ENCODE measurements around the gene VSTM4.

The VSTM4 gene

DNA sequence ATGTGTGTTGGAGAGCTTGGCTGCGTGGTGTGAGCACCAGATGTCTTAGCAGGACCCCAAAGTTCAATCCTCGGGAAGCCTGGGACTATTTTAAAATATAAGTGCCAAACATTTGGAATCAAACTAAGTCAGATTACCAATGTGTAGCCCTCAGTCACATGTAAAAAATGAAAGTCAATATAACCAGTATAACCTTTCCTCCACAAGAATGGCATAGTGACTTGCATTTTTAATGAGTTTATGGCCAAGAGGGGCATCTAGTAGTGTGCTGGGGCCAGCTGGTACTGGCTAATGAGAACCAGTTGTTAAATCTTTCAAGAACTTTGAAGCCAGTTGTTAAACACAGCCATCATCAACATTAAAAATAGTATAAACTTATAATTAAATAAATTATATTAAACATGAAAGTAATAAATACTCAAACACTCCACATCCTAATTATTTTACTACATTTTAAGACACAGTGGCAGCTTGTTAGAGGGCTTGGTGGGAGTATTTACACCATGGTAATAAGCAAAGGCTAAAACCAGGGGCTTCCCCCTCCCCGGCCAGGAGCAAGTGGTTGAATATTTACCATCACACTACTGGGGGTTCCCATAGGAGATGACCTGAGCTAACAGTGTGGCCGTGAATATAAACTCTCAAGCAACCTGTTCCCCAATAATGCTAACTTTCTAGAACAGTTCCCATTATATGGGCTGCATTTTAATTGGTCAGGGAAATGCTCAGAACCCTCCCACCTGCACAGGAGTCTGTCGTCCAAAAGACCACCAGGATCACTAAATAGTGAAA lies 26.4 kb upstream of the VSTM4 start:
- no peak for DNase-seq (ENCODE audit: low read depth, low spot score)

- DNase-seq (ENCODE audit: low read depth, low spot score), result no peak
Measured at GRCh38 chr10:49140304-49141177, 25.2 kb upstream of the VSTM4 start.

- peak; percentile 75 for DNase-seq (ENCODE audit: low read depth, low spot score)
Measured at GRCh38 chr10:49139846-49140195, 24.5 kb upstream of the VSTM4 start.

DNA sequence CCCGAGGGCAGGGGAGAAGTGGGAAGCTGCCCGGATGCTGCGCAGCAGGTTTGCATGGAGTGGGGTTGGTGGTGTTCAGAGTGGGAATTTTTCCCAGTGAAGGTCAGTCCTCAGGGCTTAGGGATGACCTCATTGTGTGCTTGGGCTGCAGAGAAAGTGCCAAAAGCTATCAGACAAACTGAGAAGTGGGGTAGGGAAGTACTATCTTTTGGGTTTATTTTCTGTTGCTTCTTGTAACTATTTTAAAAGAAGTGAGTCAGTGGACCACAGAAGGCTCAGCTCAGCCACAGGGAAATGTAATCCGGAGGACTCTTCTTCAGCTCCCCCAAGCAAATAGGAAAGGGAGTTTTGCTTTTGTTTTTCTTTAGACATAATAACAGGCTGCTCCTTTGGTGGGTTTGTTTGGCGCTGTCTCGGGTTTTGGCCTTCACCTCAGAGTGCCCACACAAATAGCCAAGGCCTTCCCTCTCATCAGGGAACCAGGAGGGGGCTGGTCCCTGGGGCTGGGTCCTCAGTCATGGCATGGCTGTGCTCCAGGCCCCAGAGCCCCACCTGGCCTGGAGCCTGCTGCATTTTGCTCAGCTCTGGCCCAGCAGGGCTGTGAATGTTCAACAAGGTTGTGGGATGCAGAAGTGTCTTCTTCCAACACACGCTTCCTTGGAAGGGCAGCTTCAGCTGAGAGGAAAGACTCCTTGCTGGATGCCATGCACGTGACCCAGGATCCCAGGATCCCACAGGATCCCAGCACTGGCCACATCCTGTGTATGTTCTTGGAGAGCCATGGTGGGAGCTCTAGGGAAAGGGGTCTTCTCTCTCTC lies 23.9 kb upstream of the VSTM4 start:
- peak; percentile 38 for DNase-seq (ENCODE audit: low read depth, low spot score)

DNA sequence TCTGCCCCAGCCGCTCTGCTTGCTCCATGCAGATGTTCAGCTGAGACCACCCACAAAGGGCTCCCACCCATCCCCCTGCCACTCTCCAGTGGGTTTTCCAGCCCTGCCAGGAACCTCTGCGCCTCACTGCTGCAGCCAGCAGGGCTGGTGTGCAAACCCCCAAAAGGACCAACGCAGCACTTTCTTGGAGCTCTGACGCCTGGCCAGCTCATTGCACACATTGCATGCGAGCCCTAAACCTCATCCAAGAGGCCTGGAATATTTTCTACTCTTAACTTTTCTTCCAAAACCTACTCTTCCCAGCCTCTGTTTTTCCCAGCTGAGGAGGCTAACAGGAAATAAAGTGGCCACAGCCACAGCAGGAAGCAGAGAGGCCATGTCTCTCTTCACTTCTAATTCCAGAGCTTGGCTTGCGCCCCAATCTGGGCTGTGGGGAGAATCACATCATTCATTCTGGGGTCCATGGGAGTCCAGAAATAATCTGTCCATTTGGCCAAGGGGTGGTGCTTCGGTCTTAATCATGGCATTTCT lies 23.1 kb upstream of the VSTM4 start:
- DNase-seq (ENCODE audit: low read depth, low spot score), result peak; percentile 25

GRCh38 chr10:49136525-49136924 lies 21.2 kb upstream of the VSTM4 start:
- DNase-seq (ENCODE audit: low read depth, low spot score), result no peak

DNA sequence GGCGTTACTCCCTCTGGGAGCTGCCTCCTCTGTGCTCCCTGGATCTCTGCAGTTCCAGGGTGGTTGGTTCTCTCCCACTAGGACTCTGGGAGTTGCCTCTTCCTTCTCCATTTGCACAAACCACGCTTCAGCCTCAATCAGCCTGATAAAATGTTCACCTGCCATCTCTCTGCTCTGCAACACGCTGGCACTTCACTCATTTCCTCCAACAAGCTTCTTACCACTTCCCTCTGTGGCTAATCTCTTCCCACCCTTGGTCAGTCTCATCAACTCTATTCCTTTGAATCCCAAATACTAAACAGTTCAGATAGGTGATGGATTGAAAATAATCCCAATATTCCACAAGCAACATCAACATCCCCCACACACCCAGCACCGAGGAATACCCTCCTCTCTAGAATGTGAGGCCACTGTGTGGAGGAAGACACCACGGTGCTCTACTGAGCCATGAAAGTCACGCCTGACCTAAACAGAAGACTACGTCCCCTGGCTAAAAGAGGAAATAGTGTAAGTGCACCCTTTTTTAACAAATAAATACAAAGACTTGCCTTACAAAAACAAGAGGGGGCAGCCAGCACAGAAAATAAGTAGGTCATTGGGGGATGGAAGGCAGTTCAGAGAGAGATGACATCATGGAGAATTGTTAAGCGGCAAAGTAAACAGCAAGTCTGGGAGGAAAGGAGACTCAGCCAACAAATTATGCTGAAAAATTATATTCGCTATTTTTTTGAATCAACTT lies 20.4 kb upstream of the VSTM4 start:
- DNase-seq (ENCODE audit: low read depth, low spot score), result no peak

GRCh38 chr10:49134327-49134726 lies 19.0 kb upstream of the VSTM4 start:
- no peak for DNase-seq (ENCODE audit: low read depth, low spot score)

DNA sequence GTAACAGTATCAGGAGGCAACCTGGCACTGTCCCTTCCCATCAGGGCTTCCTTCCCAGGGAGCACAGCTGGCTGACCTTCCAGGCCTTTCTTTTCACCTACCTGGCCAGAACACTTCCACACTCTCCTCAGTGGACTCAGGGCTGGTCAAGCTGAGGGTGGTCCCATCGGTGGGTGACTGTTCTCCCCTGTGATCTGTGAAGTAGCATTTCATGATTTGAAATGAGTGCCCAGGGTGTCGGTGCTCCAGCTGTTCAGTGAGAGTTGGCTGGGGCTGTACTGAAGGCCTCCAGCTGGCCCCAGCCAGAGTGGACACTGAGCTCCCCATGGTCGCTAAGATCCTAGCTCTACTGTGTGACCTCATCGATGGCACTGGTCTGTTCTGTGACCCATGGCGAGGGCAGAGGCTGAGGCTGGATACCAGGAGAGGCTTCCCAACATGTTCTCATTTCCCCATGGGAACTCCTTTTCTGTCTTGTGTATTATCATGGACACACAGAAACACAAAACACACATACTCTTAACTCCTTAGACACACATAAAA lies 18.5 kb upstream of the VSTM4 start, which contains the start of gene FAM170B:
Gene FAM170B (minus strand): TSS at position 316 of the 543 bp plus-strand sequence. CDS start 103 bp downstream, at position 213.
- no peak for DNase-seq (ENCODE audit: low read depth, low spot score)

GRCh38 chr10:49132362-49132737 lies 17.0 kb upstream of the VSTM4 start:
- DNase-seq (ENCODE audit: low read depth, low spot score), result no peak

DNA sequence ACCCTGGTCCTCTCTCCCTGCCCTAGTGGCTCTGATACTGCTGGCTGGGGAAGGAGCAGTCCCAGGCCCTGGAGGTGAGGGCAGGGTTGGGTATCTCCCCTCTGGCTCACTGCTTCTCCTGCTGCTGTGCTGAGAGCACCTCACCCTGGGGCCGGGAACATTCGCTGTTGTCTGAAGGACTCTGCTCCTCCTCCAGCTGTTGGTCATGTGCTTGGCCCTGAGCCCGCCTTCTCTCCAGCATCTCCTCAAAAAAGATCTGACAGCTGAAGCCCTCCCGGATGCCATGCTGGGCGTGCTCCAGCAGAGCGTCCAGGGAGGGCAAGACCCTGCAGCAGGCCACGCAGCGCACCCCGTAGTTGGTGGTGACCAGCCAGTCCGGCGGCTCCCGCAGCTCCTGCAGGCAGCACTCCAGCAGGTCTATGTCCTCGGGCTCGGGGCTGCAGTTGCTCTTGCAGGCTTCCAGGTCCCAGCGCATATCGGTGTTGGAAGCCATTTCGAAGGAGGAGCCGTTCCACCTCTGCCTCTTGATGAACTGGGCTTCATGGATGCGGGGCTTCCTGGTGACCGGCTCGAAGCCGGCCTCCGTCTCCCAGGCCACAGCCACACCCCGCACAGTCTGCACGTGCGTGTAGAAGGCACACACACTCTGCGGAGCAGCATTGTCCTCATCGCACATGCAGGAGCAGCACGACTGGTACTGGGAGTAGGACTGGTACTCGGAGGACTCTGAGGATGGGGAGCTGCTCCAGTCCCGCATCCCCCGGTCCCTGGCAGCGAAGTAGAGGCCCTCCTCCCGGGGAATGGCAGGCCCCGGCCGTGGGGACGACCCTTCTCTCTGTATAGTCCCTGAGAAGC lies 16.4 kb upstream of the VSTM4 start:
- no peak for DNase-seq (ENCODE audit: low read depth, low spot score)

- DNase-seq (ENCODE audit: low read depth, low spot score), result no peak
Measured at GRCh38 chr10:49129376-49129775, 14.1 kb upstream of the VSTM4 start.

DNA sequence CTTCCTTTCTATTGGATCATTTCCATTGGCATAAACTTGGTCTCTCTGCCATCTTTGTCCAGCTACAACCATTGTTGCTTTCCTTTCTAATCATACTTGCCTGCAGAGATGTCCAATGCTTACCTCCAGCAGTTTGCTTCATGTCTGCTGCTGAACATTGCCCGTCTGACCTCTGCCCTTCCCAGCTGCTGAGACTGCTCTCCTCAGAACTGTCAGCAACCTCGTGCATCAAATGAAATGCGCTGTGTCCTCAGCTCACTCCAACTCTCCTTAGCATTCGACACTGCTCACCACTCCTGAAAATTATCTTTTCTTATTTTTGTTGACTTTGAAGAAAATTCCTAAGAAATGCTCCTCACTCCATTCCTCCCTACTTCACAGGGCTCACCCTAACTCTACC lies 13.5 kb upstream of the VSTM4 start:
- DNase-seq (ENCODE audit: low read depth, low spot score), result no peak

- DNase-seq (ENCODE audit: low read depth, low spot score), result no peak
Measured at GRCh38 chr10:49123981-49124950, 8.9 kb upstream of the VSTM4 start.

DNA sequence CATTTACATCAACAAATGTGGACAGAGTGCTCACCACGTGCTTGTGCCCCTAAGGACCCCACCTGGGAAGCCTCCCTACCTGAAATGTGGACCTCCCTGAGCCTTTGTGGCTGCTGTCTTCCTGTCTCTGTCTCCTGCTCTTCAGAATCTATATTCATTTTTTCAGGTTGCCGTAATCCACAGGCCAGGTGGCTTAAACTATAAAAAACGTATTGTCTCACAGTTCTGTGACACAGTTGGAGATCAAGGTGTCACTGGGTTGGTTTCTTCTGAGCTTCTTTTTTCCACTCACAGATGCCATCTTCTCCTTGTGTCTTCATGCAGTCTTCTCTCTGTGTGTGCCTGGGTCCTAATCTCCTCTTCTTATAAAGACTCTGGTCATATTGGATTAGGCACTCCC lies 5.6 kb upstream of the VSTM4 start:
- DNase-seq (ENCODE audit: low read depth, low spot score), result no peak

- DNase-seq (ENCODE audit: low read depth, low spot score), result peak; percentile 46
Measured at GRCh38 chr10:49119746-49120145, 4.4 kb upstream of the VSTM4 start.

DNA sequence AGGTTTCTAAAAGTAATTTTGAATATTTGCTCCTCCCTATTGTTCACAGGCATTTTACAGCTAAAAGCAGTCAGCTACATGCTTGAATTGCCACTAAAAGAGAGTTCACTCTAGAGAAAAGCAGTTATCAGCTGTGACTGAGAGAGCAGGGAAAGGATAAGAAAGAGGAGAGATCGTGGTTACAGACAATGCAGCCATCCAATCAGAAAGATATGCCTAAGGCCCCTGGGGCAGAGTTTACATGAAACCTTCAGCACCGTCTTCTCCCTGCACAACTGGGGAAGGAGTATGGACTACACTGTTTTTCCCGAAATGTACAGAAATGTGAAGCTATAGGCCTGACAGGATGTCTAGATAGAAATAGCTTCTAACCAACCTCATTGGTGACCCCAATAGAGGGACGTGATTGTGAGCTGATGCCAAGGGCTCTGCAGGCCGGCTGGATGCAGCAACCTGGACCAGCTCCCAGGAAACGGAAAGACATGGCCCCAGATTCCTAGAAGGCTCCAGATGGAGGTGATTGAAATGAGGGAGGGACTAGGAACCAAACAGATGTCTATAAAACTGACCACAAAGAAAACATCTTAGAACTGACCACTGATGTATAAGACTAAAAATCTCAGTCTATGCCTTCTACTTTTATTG lies 3.2 kb upstream of the VSTM4 start:
- no peak for DNase-seq (ENCODE audit: low read depth, low spot score)

Data from astrocyte of the hippocampus (primary cell).